ENCODE results near the gene OR51F1.
A peak's percentile ranks its signal among the peaks of the same experiment; 100 is the strongest.

The OR51F1 gene

DNA sequence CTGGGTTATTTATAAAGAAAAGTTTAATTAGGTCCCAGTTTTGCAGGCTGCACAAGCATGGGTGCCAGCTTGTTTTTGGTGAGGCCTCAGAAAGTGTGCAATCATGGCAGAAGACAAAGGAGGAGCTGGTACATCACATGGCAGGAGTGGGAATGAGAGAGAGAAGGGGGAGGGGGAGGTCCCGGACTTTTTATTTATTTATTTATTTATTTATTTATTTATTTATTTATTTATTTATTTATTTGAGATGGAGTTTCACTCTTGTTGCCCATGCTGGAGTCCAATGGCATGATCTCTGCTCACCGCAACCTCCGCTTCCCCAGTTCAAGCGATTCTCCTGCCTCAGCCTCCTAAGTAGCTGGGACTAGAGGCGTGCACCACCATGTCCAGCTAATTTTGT lies 31.6 kb upstream of the OR51F1 start (continued):
- TF ChIP-seq, protein P1, sequence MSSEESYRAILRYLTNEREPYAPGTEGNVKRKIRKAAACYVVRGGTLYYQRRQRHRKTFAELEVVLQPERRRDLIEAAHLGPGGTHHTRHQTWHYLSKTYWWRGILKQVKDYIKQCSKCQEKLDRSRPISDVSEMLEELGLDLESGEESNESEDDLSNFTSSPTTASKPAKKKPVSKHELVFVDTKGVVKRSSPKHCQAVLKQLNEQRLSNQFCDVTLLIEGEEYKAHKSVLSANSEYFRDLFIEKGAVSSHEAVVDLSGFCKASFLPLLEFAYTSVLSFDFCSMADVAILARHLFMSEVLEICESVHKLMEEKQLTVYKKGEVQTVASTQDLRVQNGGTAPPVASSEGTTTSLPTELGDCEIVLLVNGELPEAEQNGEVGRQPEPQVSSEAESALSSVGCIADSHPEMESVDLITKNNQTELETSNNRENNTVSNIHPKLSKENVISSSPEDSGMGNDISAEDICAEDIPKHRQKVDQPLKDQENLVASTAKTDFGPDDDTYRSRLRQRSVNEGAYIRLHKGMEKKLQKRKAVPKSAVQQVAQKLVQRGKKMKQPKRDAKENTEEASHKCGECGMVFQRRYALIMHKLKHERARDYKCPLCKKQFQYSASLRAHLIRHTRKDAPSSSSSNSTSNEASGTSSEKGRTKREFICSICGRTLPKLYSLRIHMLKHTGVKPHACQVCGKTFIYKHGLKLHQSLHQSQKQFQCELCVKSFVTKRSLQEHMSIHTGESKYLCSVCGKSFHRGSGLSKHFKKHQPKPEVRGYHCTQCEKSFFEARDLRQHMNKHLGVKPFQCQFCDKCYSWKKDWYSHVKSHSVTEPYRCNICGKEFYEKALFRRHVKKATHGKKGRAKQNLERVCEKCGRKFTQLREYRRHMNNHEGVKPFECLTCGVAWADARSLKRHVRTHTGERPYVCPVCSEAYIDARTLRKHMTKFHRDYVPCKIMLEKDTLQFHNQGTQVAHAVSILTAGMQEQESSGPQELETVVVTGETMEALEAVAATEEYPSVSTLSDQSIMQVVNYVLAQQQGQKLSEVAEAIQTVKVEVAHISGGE (tag by site-specific recombination; conservative IDR thresholded peaks at IDR 0.05; ENCODE audit: low read depth), result peak; percentile 37
- TF ChIP-seq ZNF623 (tag by site-specific recombination; IDR thresholded peaks at IDR 0.05) (0 out of 2 replicates have a peak, but pooled peaks have one; percentile 34), ZNF140 (tag by site-specific recombination; IDR thresholded peaks at IDR 0.05) (peak; percentile 46; the same call in 1 of the 2 replicates), ZNF394 (tag by site-specific recombination; IDR thresholded peaks at IDR 0.05; ENCODE audit: borderline replicate concordance) (peak; percentile 52; the same call in 1 of the 2 replicates), ZNF266 (tag by site-specific recombination; IDR thresholded peaks at IDR 0.05; ENCODE audit: low read depth) (0 out of 2 replicates have a peak, but pooled peaks have one; percentile 22)

DNA sequence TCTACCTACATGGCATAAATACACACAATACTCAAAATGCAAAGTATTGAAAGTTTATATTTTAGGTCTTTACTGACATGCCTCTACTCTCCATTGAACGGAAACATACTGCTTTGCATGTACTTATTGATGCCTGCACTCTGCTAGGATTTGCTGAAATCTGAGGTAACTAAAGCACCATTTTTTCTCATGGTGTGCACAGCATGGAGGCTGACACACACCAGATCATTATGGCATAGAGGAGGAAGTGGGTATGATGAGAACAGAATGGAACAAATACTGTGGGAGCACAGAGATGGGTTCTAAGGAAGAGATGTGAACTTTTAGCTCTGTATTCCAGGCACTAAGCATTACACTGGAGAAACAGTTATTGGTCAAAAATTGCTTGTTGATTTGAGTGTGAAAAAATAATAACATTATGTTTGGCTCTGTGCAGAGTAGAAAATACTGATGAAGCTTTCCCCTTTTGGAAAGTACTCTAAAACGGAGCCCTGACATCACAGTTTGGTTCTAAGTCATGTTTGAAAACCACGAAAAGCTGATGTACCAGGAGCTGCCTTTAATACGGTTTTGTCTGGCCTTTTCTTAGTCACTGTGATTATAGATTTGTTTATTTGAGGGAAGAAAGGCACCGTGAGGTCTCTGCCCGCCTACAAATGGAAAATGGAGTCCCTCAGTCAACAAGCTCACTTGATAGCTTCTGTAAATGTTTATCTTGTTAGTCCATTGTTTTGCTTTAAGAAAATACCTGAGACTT lies 28.9 kb upstream of the OR51F1 start:
- ChIA-PET POLR2A (no interaction called here), CTCF (no interaction called here)
- Histone ChIP-seq H3K9me3 (ENCODE audit: control insufficient read depth, insufficient read depth, low read depth, low read length) (no peaks in the 10 kb centered on the region), H3K4me3 (ENCODE audit: low read depth, low read length) (no peak overlapping the region), H3K36me3 (ENCODE audit: control insufficient read depth in 2 of 2, insufficient read depth in 1 of 2, low read length in 2 of 2) (no peaks in the 10 kb centered on the region), H3K4me1 (ENCODE audit: control insufficient read depth, insufficient read depth, low read length) (no peaks in the 10 kb centered on the region), H3K27ac (ENCODE audit: extremely low read depth, low read depth, low read length) (no peak overlapping the region)
- TF ChIP-seq, protein P2, sequence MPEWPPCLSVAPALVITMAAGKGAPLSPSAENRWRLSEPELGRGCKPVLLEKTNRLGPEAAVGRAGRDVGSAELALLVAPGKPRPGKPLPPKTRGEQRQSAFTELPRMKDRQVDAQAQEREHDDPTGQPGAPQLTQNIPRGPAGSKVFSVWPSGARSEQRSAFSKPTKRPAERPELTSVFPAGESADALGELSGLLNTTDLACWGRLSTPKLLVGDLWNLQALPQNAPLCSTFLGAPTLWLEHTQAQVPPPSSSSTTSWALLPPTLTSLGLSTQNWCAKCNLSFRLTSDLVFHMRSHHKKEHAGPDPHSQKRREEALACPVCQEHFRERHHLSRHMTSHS (tag by site-specific recombination; IDR thresholded peaks at IDR 0.05), result no peak
- TF ChIP-seq ZNF274 (IDR thresholded peaks at IDR 0.05; ENCODE audit: low read length) (no peak), ZNF274 (tag by site-specific recombination; IDR thresholded peaks at IDR 0.05; ENCODE audit: borderline replicate concordance) (no peak), ZNF302 (tag by site-specific recombination; IDR thresholded peaks at IDR 0.05; ENCODE audit: low read depth) (no peak), ZNF423 (tag by site-specific recombination; IDR thresholded peaks at IDR 0.05) (no peak), ZSCAN16 (tag by site-specific recombination; IDR thresholded peaks at IDR 0.05) (no peak), ZNF529 (tag by site-specific recombination; IDR thresholded peaks at IDR 0.05; ENCODE audit: insufficient replicate concordance) (no peak), ZNF701 (tag by site-specific recombination; IDR thresholded peaks at IDR 0.05) (no peak), ZNF114 (tag by site-specific recombination; IDR thresholded peaks at IDR 0.05) (no peak), ZNF549 (tag by site-specific recombination; IDR thresholded peaks at IDR 0.05) (no peak), KLF7 (tag by site-specific recombination; IDR thresholded peaks at IDR 0.05; ENCODE audit: borderline replicate concordance) (no peak), ZNF501 (tag by site-specific recombination; IDR thresholded peaks at IDR 0.05) (no peak), ZNF660 (tag by site-specific recombination; IDR thresholded peaks at IDR 0.05) (no peak)
- TF ChIP-seq, protein P3, sequence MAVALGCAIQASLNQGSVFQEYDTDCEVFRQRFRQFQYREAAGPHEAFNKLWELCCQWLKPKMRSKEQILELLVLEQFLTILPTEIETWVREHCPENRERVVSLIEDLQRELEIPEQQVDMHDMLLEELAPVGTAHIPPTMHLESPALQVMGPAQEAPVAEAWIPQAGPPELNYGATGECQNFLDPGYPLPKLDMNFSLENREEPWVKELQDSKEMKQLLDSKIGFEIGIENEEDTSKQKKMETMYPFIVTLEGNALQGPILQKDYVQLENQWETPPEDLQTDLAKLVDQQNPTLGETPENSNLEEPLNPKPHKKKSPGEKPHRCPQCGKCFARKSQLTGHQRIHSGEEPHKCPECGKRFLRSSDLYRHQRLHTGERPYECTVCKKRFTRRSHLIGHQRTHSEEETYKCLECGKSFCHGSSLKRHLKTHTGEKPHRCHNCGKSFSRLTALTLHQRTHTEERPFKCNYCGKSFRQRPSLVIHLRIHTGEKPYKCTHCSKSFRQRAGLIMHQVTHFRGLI (tag by site-specific recombination; IDR thresholded peaks at IDR 0.05), result no peak
- TF ChIP-seq, protein P4, sequence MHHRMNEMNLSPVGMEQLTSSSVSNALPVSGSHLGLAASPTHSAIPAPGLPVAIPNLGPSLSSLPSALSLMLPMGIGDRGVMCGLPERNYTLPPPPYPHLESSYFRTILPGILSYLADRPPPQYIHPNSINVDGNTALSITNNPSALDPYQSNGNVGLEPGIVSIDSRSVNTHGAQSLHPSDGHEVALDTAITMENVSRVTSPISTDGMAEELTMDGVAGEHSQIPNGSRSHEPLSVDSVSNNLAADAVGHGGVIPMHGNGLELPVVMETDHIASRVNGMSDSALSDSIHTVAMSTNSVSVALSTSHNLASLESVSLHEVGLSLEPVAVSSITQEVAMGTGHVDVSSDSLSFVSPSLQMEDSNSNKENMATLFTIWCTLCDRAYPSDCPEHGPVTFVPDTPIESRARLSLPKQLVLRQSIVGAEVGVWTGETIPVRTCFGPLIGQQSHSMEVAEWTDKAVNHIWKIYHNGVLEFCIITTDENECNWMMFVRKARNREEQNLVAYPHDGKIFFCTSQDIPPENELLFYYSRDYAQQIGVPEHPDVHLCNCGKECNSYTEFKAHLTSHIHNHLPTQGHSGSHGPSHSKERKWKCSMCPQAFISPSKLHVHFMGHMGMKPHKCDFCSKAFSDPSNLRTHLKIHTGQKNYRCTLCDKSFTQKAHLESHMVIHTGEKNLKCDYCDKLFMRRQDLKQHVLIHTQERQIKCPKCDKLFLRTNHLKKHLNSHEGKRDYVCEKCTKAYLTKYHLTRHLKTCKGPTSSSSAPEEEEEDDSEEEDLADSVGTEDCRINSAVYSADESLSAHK (tag by site-specific recombination; IDR thresholded peaks at IDR 0.05), result no peak
- TF ChIP-seq, protein P5, sequence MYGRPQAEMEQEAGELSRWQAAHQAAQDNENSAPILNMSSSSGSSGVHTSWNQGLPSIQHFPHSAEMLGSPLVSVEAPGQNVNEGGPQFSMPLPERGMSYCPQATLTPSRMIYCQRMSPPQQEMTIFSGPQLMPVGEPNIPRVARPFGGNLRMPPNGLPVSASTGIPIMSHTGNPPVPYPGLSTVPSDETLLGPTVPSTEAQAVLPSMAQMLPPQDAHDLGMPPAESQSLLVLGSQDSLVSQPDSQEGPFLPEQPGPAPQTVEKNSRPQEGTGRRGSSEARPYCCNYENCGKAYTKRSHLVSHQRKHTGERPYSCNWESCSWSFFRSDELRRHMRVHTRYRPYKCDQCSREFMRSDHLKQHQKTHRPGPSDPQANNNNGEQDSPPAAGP (tag by site-specific recombination; IDR thresholded peaks at IDR 0.05), result no peak
- TF ChIP-seq, protein P6, sequence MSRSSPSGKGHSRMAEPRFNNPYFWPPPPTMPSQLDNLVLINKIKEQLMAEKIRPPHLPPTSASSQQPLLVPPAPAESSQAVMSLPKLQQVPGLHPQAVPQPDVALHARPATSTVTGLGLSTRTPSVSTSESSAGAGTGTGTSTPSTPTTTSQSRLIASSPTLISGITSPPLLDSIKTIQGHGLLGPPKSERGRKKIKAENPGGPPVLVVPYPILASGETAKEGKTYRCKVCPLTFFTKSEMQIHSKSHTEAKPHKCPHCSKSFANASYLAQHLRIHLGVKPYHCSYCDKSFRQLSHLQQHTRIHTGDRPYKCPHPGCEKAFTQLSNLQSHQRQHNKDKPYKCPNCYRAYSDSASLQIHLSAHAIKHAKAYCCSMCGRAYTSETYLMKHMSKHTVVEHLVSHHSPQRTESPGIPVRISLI (tag by site-specific recombination; IDR thresholded peaks at IDR 0.05), result no peak

Measured in HEK293 (cell line).